ENCODE measurements around the gene PIBF1.

Gene PIBF1

GRCh38 chr13:73063166-73063565 lies 281.2 kb downstream of the PIBF1 start:
- no peak for DNase-seq

GRCh38 chr13:73065036-73065435 lies 283.1 kb downstream of the PIBF1 start:
- DNase-seq = no peak

DNA sequence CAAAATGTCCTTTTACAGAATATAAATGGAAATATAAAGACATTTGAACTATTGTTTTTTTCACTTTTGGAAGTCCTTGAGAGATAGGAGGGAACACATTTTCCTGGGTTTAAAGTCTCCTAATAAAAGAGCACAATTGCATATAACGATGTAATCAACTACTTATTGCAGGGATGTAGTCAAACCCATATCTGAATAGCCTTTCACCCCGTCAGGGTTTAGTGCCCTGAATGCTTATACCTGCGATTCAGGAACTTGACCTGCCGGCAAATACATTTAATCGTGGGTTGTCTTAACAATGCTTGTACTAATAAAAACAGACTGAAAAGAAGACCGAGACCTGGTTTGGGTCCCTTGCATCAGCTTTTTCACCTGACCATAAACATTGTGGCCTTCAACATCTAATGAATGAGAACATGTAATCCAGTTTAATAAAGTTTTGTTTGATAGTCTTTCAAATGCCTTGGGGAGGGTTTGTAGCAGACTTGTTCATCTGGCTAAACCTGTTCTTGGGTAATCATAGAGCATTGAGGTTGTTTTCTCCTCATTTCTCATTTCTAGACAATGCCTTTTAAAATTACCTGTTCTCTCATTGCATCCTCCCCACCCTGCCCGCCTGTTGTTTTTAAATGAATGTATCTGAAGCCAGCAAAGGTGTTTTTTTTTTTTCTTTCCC lies 283.9 kb downstream of the PIBF1 start:
- no peak for DNase-seq

Data from CD4-positive, alpha-beta T cell treated with Interleukin-15 for 1 hour (primary cell).